ENCODE data around the gene NCKAP5.

GRCh38 chr2:133489641-133490410 is 78.4 kb downstream of the NCKAP5 start:
- TF ChIP-seq SIN3A (IDR thresholded peaks at IDR 0.05; ENCODE audit: borderline replicate concordance in 2 of 2, control insufficient read depth in 1 of 2, low read depth in 2 of 2, low read length in 2 of 2) = no peak
- no peak for TF ChIP-seq SP1 (CRISPR knock-in tag; IDR thresholded peaks at IDR 0.05)

Data from K562 (cell line).